Gastrocnemius medialis (tissue), 4 donors: ENCODE results near the gene STK17B.

Experiments used
- POLR2A ChIP-seq, 2 donors: fragments of 450-650 bp; IDR thresholded peaks; one replicate each; pipeline ENCODE4 v1.6.1; 2017; ENCODE audit warnings: antibody characterized with exemption in 2 of 2, mild to moderate bottlenecking in 2 of 2, moderate library complexity in 2 of 2
- TF ChIP-seq, protein P1 (sequence below), 5 experiments: fragments of 450-650 bp in 3 of 5; fragments of 200-600 bp in 2 of 5; sonication (generic) in 2 of 5; IDR thresholded peaks in 4 of 5; conservative IDR thresholded peaks in 1 of 5; 1 replicate in 4 of 5; 2 replicates in 1 of 5; pipeline ENCODE4 v1.5.1; 2016 to 2019; ENCODE audit warnings: antibody characterized with exemption in 5 of 5, mild to moderate bottlenecking in 3 of 5, moderate library complexity in 3 of 5

DNA sequence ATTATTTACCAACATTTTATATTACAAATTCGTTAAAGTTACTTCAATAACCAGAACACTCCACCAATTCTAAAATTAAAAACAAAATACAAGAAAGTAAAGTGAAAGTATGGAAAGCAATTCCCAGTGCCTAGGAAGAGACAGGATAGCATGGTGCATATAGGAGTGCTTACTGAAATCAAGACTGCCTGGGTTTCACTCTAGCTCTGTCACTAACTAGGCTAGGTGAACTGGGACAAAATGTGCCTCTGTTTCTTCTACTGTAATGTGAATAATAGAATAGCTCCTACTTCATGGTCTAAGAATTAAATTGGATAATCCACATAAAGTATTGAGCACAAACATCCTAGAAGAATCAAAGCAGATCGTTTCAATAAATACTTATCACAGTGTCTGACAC lies 22.6 kb downstream of the STK17B start:
- TF ChIP-seq, protein P1, sequence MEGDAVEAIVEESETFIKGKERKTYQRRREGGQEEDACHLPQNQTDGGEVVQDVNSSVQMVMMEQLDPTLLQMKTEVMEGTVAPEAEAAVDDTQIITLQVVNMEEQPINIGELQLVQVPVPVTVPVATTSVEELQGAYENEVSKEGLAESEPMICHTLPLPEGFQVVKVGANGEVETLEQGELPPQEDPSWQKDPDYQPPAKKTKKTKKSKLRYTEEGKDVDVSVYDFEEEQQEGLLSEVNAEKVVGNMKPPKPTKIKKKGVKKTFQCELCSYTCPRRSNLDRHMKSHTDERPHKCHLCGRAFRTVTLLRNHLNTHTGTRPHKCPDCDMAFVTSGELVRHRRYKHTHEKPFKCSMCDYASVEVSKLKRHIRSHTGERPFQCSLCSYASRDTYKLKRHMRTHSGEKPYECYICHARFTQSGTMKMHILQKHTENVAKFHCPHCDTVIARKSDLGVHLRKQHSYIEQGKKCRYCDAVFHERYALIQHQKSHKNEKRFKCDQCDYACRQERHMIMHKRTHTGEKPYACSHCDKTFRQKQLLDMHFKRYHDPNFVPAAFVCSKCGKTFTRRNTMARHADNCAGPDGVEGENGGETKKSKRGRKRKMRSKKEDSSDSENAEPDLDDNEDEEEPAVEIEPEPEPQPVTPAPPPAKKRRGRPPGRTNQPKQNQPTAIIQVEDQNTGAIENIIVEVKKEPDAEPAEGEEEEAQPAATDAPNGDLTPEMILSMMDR (IDR thresholded peaks at IDR 0.05 in 4 of 5, conservative IDR thresholded peaks at IDR 0.05 in 1 of 5) = no peak
- TF ChIP-seq POLR2A (IDR thresholded peaks at IDR 0.05) = no peak
